Stimulated activated CD4-positive, alpha-beta T cell treated with anti-CD3 and anti-CD28 coated beads, Interleukin-1b, Interleukin-23, amount 100 ng/mL, for 24 hours (primary cell): Measurements from ENCODE around the gene DNAJC21.

ENCODE experiments used
- DNase-seq, 4 experiments: peaks; one replicate each; pipeline ENCODE4 v3.0.0-alpha.2; 2020; ENCODE audit warnings: low read depth in 4 of 4, low spot score in 1 of 4

Gene DNAJC21

GRCh38 chr5:34977934-34978613, 48.7 kb downstream of the DNAJC21 start:
- no peak for DNase-seq

GRCh38 chr5:34978681-34979080, 49.3 kb downstream of the DNAJC21 start:
- DNase-seq, result no peak

GRCh38 chr5:34982823-34983222, 53.5 kb downstream of the DNAJC21 start:
- no peak for DNase-seq

GRCh38 chr5:34986965-34987364, 57.6 kb downstream of the DNAJC21 start:
- DNase-seq, result no peak

GRCh38 chr5:34991486-34992238, 62.3 kb downstream of the DNAJC21 start:
- DNase-seq, result no peak

GRCh38 chr5:34993951-34994350, 64.6 kb downstream of the DNAJC21 start:
- no peak for DNase-seq

- no peak for DNase-seq
Measured at GRCh38 chr5:34996261-34996660, 66.9 kb downstream of the DNAJC21 start.

- no peak for DNase-seq
Measured at GRCh38 chr5:34998058-34998789, 68.9 kb downstream of the DNAJC21 start.

GRCh38 chr5:35001842-35002241, 72.5 kb downstream of the DNAJC21 start:
- DNase-seq, result no peak

- no peak for DNase-seq
Measured at GRCh38 chr5:35002459-35002858, 73.1 kb downstream of the DNAJC21 start.

GRCh38 chr5:35003018-35003957, 73.9 kb downstream of the DNAJC21 start:
- DNase-seq, result peak; percentile 36 to 49 (median 37)

- DNase-seq, result no peak
Measured at GRCh38 chr5:35004200-35004599, 74.8 kb downstream of the DNAJC21 start.

GRCh38 chr5:35004771-35005170, 75.4 kb downstream of the DNAJC21 start:
- DNase-seq, result no peak
